H1 (cell line): ENCODE measurements around the gene MAD2L1.

ENCODE experiments used
- CBX5 ChIP-seq: fragments of 300-800, 300-1000 bp; sonication (generic); IDR thresholded peaks from 2 replicates; pipeline ENCODE4 v1.7.1; 2016; ENCODE audit warnings: antibody characterized with exemption, low read length, low read depth
- FOSL1 ChIP-seq: IDR thresholded peaks from 2 replicates; pipeline ENCODE4 v1.6.1; 2011; ENCODE audit warnings: mild to moderate bottlenecking, low read depth, low read length, moderate library complexity; ENCODE audit not compliant: insufficient read depth
- GABPA ChIP-seq: IDR thresholded peaks from 2 replicates; pipeline ENCODE4 v1.6.1; 2011; ENCODE audit warnings: mild to moderate bottlenecking, low read length, moderate library complexity, borderline replicate concordance; ENCODE audit not compliant: insufficient read depth
- HDAC2 ChIP-seq, 2 experiments: fragments of 300-600 bp in 1 of 2; sonication (generic) in 1 of 2; IDR thresholded peaks; 2 replicates each; pipeline ENCODE4 v1.6.1; 2011 to 2012; ENCODE audit warnings: low read depth in 2 of 2, low read length in 2 of 2, mild to moderate bottlenecking in 2 of 2, moderate library complexity in 2 of 2, borderline replicate concordance in 1 of 2, inconsistent platforms in 1 of 2
- JUN ChIP-seq: IDR thresholded peaks from 2 replicates; pipeline ENCODE4 v1.6.1; 2011; ENCODE audit warnings: low read depth, mild to moderate bottlenecking, improper control_type of control experiment, low read length
- JUND ChIP-seq: IDR thresholded peaks from 2 replicates; pipeline ENCODE4 v1.6.1; 2011; ENCODE audit warnings: mild to moderate bottlenecking, improper control_type of control experiment, low read length
- KDM1A ChIP-seq: fragments of 200-600, 300-600 bp; sonication (generic); IDR thresholded peaks from 2 replicates; pipeline ENCODE4 v1.7.1; 2016; ENCODE audit warnings: mild to moderate bottlenecking, low read length, borderline replicate concordance
- MAFK ChIP-seq: IDR thresholded peaks from 2 replicates; pipeline ENCODE4 v1.6.1; 2012; ENCODE audit warnings: low read depth, mild to moderate bottlenecking, improper control_type of control experiment, low read length
- POLR2A ChIP-seq, 2 experiments: IDR thresholded peaks; 1 replicate in 1 of 2; 2 replicates in 1 of 2; pipeline ENCODE4 v1.6.1; 2011; ENCODE audit warnings: low read depth in 2 of 2, low read length in 2 of 2, mild to moderate bottlenecking in 2 of 2; ENCODE audit errors: control extremely low read depth in 1 of 2
- POLR2AphosphoS5 ChIP-seq: IDR thresholded peaks from 2 replicates; pipeline ENCODE4 v1.6.1; 2011; ENCODE audit warnings: low read depth, low read length
- RAD21 ChIP-seq, 2 experiments: IDR thresholded peaks in 1 of 2; conservative IDR thresholded peaks in 1 of 2; 2 replicates each; pipeline ENCODE4 v1.6.1; 2011; ENCODE audit warnings: low read depth in 2 of 2, low read length in 2 of 2, improper control_type of control experiment in 1 of 2, inconsistent platforms in 1 of 2, mild to moderate bottlenecking in 1 of 2, moderate library complexity in 1 of 2
- TBP ChIP-seq: IDR thresholded peaks from 2 replicates; pipeline ENCODE4 v1.6.1; 2011; ENCODE audit warnings: low read depth, low read length, improper control_type of control experiment
- TF ChIP-seq, protein P1 (sequence below): IDR thresholded peaks from 2 replicates; pipeline ENCODE4 v1.6.1; 2011; ENCODE audit warnings: low read length, improper control_type of control experiment
- TF ChIP-seq, protein P2 (sequence below), 3 experiments: IDR thresholded peaks; 1 replicate in 2 of 3; 2 replicates in 1 of 3; pipeline versions ENCODE4 v1.5.1 to v1.6.1; 2011; ENCODE audit warnings: low read length in 3 of 3, mild to moderate bottlenecking in 3 of 3, inconsistent platforms in 2 of 3, low read depth in 1 of 3, moderate library complexity in 1 of 3; ENCODE audit not compliant: insufficient read depth in 1 of 3; ENCODE audit errors: control extremely low read depth in 1 of 3

DNA sequence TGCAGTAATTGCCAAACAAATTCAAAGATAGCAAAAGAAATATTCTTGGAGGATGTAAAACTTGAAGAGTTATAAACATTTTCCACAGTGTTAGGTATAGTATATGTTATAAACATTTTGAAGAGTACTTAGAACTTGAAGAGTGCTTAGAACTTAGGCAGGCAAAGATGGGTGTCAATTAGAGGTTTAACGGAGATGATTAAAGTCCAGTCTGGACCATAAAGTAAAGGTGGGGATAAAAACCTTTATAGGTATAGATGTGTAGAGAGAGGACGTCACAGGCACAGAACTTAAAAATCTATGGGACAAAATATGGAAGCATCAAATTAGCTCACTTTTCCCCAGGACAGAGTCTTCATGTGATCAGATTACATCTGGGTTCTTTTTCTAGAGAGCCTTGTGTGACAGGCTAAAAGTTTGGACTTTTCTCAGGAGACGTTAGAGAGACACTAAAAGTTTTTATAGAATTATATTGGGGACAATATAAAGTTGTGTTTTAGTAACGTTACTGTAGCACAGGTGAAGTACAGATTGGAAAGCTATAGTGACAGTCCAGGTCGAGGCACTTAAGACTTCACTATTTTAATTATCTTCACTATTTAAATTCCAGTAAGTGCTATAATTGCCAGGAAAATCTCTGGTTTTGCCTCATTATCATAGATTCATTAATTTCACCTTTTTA is 13.3 kb upstream of the MAD2L1 start:
- TF ChIP-seq RAD21 (IDR thresholded peaks at IDR 0.05 in 1 of 2, conservative IDR thresholded peaks at IDR 0.05 in 1 of 2; ENCODE audit: low read depth in 2 of 2, low read length in 2 of 2) (no peak), TBP (no peak), MAFK (no peak), HDAC2 (IDR thresholded peaks at IDR 0.05; ENCODE audit: borderline replicate concordance in 1 of 2, low read depth in 2 of 2, low read length in 2 of 2) (no peak), POLR2A (IDR thresholded peaks at IDR 0.05; ENCODE audit: control extremely low read depth in 1 of 2, low read depth in 2 of 2, low read length in 2 of 2) (no peak), KDM1A (no peak), FOSL1 (no peak), JUND (no peak), POLR2AphosphoS5 (no peak), CBX5 (no peak), JUN (no peak), GABPA (no peak)
- TF ChIP-seq, protein P1, sequence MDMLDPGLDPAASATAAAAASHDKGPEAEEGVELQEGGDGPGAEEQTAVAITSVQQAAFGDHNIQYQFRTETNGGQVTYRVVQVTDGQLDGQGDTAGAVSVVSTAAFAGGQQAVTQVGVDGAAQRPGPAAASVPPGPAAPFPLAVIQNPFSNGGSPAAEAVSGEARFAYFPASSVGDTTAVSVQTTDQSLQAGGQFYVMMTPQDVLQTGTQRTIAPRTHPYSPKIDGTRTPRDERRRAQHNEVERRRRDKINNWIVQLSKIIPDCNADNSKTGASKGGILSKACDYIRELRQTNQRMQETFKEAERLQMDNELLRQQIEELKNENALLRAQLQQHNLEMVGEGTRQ, result no peak
- TF ChIP-seq, protein P2, sequence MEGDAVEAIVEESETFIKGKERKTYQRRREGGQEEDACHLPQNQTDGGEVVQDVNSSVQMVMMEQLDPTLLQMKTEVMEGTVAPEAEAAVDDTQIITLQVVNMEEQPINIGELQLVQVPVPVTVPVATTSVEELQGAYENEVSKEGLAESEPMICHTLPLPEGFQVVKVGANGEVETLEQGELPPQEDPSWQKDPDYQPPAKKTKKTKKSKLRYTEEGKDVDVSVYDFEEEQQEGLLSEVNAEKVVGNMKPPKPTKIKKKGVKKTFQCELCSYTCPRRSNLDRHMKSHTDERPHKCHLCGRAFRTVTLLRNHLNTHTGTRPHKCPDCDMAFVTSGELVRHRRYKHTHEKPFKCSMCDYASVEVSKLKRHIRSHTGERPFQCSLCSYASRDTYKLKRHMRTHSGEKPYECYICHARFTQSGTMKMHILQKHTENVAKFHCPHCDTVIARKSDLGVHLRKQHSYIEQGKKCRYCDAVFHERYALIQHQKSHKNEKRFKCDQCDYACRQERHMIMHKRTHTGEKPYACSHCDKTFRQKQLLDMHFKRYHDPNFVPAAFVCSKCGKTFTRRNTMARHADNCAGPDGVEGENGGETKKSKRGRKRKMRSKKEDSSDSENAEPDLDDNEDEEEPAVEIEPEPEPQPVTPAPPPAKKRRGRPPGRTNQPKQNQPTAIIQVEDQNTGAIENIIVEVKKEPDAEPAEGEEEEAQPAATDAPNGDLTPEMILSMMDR (IDR thresholded peaks at IDR 0.05; ENCODE audit: control extremely low read depth in 1 of 3, insufficient read depth in 1 of 3, low read depth in 1 of 3, low read length in 3 of 3), result no peak
